ENCODE data around the gene PASD1.
"Not testable (repeated sequence)": the region's sequence is repeated elsewhere in the genome, so short reads cannot be mapped to it uniquely, and the experiment has no call there.

The PASD1 gene

DNA sequence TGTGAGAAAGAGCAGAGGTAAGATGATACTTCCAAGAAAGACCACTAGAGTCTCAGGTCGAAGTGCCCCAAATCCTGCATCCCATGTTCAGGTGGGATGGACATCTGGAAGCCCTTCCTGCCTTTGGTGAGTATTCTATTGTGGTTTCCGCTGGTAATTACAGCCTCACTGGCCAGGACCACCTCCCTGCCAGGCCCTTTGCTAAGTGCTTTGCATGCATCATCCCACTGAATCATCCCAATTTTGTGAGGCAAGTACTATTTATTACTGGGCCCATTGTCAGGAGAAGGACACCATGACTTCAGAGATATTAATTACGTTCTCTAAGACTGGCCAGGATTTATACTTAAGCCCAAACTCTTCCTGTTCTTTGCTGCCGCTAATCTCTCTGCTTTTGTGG, 10.7 kb upstream of the PASD1 start:
- no peak overlapping the region for H3K27ac ChIP-seq (ENCODE audit: low read depth, low read length)
- H3K36me3 ChIP-seq (ENCODE audit: insufficient read depth, low read length): no peaks in the 10 kb centered on the region
- no peak overlapping the region for H2AFZ ChIP-seq (ENCODE audit: low read length, unreplicated experiment)
- H3K27me3 ChIP-seq (ENCODE audit: insufficient read depth, low read length): no peaks in the 10 kb centered on the region
- no peak overlapping the region for H3K4me3 ChIP-seq (ENCODE audit: low read depth, low read length)
- H3K79me2 ChIP-seq (ENCODE audit: control insufficient read depth, insufficient read depth, low read length, unreplicated experiment): no peaks in the 10 kb centered on the region
- H3K4me1 ChIP-seq (ENCODE audit: control insufficient read depth, insufficient read depth, low read length, unreplicated experiment): no peaks in the 10 kb centered on the region

DNA sequence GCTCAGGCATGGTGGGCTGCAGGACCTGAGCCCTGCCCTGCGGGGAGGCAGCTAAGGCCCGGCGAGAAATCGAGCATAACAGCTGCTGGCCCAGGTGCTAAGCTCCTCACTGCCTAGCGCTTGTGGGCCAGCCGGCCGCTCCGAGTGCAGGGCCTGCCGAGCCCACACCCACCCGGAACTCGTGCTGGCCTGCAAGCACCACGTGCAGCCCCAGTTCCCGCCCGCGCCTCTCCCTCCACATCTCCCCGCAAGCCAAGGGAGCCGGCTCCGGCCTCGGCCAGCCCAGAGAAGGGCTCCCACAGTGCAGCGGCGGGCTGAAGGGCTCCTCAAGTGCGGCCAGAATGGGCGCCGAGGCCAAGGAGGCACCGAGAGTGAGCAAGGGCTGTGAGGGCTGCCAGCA, 8.2 kb upstream of the PASD1 start:
- H2AFZ ChIP-seq (ENCODE audit: low read length, unreplicated experiment); H3K4me1 ChIP-seq (ENCODE audit: control insufficient read depth, insufficient read depth, low read length, unreplicated experiment); H3K4me3 ChIP-seq (ENCODE audit: low read depth, low read length); H3K36me3 ChIP-seq (ENCODE audit: insufficient read depth, low read length); H3K79me2 ChIP-seq (ENCODE audit: control insufficient read depth, insufficient read depth, low read length, unreplicated experiment); H3K27me3 ChIP-seq (ENCODE audit: insufficient read depth, low read length); H3K27ac ChIP-seq (ENCODE audit: low read depth, low read length): not testable (repeated sequence)

DNA sequence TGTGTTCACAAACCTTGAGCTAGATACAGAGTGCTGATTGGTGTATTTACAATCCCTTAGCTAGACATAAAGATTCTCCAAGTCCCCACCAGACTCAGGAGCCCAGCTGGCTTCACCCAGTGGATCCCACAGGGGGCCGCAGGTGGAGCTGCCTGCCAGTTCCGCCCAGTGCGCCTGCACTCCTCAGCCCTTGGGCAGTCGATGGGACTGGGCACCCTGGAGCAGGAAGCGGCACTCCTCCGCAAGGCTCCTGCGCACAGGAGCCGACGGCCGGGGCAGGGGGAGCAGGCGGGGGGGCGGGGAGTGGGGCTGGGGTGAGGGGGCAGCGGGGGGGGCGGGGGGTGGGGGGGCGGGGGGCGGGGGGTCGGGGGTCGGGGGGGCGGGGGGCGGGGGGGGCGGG, 990 bp upstream of the PASD1 start:
- not testable (repeated sequence) for H3K4me1 ChIP-seq (ENCODE audit: control insufficient read depth, insufficient read depth, low read length, unreplicated experiment); H2AFZ ChIP-seq (ENCODE audit: low read length, unreplicated experiment); H3K27ac ChIP-seq (ENCODE audit: low read depth, low read length); H3K27me3 ChIP-seq (ENCODE audit: insufficient read depth, low read length); H3K36me3 ChIP-seq (ENCODE audit: insufficient read depth, low read length); H3K79me2 ChIP-seq (ENCODE audit: control insufficient read depth, insufficient read depth, low read length, unreplicated experiment); H3K4me3 ChIP-seq (ENCODE audit: low read depth, low read length)

DNA sequence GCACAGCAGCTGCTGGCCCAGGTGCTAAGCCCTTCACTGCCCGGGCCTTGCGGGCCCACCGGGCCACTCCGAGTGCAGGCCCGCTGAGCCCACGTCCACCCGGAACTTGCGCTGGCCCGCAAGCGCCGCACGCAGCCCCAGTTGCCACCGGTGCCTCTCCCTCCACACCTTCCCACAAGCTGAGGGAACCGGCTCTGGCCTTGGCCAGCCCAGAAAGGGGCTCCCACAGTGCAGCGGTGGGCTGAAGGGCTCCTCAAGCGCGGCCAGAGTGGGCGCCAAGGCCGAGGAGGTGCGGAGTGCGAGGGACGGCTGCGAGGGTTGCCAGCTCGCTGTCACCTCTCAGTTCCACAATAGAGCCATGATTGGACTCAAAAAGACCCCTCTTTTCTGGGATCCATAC, 472 bp upstream of the PASD1 start:
- not testable (repeated sequence) for H3K4me1 ChIP-seq (ENCODE audit: control insufficient read depth, insufficient read depth, low read length, unreplicated experiment); H3K27me3 ChIP-seq (ENCODE audit: insufficient read depth, low read length); H3K36me3 ChIP-seq (ENCODE audit: insufficient read depth, low read length); H3K79me2 ChIP-seq (ENCODE audit: control insufficient read depth, insufficient read depth, low read length, unreplicated experiment); H3K4me3 ChIP-seq (ENCODE audit: low read depth, low read length); H2AFZ ChIP-seq (ENCODE audit: low read length, unreplicated experiment); H3K27ac ChIP-seq (ENCODE audit: low read depth, low read length)

DNA sequence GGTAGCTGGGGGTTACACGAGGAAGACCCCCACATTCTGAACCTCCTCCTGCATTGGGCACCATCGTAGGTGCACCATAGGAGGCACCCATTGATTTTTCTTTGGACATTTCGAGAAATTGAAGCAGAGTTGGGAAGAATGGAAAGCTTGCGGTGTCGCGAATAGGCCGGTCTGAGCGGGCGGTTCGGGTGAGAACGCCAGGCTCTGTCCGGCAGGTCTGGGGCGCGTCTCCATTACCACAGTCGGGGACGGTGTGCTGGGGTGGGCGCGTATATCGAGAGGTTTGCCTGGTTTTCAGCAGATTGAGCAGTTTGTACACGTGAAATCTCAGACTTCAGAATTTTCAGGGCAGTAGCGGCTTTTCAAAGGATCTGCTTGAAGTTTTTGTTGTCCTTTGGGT, 560 bp downstream of the PASD1 start:
- Histone ChIP-seq H3K4me3 (ENCODE audit: low read depth, low read length) (no peak overlapping the region), H3K27ac (ENCODE audit: low read depth, low read length) (no peak overlapping the region), H3K79me2 (ENCODE audit: control insufficient read depth, insufficient read depth, low read length, unreplicated experiment) (no peaks in the 10 kb centered on the region), H3K27me3 (ENCODE audit: insufficient read depth, low read length) (no peaks in the 10 kb centered on the region), H3K36me3 (ENCODE audit: insufficient read depth, low read length) (no peaks in the 10 kb centered on the region), H3K4me1 (ENCODE audit: control insufficient read depth, insufficient read depth, low read length, unreplicated experiment) (no peaks in the 10 kb centered on the region), H2AFZ (ENCODE audit: low read length, unreplicated experiment) (no peak overlapping the region)

DNA sequence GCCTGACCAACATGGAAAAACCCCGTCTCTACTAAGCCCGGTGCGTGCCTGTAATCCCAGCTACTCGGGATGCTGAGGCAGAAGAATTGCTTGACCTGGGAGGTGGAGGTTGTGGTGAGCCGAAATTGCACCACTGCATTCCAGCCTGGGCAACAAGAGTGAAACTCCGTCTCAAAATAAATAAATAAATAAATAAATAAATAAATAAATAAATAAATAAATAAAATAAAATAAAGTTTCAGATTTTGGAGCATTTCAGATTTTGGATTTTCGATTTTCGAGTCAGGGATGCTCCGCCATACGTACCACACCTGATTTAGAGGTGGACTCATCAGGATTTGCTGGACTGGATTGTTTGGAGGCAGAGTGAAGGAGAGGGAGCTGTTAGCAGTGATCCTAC, 3.4 kb downstream of the PASD1 start:
- H2AFZ ChIP-seq (ENCODE audit: low read length, unreplicated experiment); H3K4me1 ChIP-seq (ENCODE audit: control insufficient read depth, insufficient read depth, low read length, unreplicated experiment); H3K27me3 ChIP-seq (ENCODE audit: insufficient read depth, low read length); H3K79me2 ChIP-seq (ENCODE audit: control insufficient read depth, insufficient read depth, low read length, unreplicated experiment); H3K27ac ChIP-seq (ENCODE audit: low read depth, low read length); H3K4me3 ChIP-seq (ENCODE audit: low read depth, low read length); H3K36me3 ChIP-seq (ENCODE audit: insufficient read depth, low read length): not testable (repeated sequence)

DNA sequence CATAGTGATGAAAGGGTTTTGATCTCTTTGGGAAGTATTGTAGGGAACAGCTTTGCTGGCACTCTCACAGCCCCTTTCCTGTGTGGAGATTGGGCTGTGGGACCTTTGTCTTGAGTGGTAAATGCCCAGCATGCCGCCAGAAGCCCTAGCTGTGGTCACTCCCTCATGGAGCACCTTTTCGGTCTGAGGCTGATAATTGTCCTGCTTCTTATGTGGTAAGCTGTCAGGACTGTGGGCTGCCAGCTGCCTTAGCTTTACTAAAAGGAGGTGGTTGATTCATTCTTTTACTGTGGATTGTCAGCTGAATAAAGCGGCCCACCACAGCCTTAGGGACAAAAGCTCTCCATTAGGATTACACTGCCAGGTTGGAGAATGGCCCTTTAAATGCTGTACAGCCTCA, 7.1 kb downstream of the PASD1 start:
- H2AFZ ChIP-seq (ENCODE audit: low read length, unreplicated experiment): no peak overlapping the region
- no peaks in the 10 kb centered on the region for H3K4me1 ChIP-seq (ENCODE audit: control insufficient read depth, insufficient read depth, low read length, unreplicated experiment)
- no peak overlapping the region for H3K27ac ChIP-seq (ENCODE audit: low read depth, low read length)
- H3K79me2 ChIP-seq (ENCODE audit: control insufficient read depth, insufficient read depth, low read length, unreplicated experiment): no peaks in the 10 kb centered on the region
- no peak overlapping the region for H3K4me3 ChIP-seq (ENCODE audit: low read depth, low read length)
- H3K27me3 ChIP-seq (ENCODE audit: insufficient read depth, low read length): no peaks in the 10 kb centered on the region
- no peaks in the 10 kb centered on the region for H3K36me3 ChIP-seq (ENCODE audit: insufficient read depth, low read length)

DNA sequence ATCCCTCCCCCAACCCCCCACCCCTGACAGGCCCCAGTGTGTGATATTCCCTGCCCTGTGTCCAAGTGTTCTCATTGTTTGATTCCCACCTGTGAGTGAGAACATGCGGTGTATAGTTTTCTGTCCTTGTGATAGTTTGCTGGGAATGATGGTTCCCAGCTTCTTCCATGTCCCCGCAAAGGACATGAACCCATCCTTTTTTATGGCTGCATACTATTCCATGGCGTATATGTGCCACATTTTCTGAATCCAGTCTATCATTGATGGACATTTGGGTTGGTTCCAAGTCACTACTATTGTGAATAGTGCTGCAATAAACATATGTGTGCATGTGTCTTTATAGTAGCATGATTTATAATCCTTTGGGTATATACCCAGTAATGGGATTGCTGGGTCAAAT, 29.9 kb downstream of the PASD1 start:
- H3K27me3 ChIP-seq (ENCODE audit: insufficient read depth, low read length): not testable (repeated sequence)

DNA sequence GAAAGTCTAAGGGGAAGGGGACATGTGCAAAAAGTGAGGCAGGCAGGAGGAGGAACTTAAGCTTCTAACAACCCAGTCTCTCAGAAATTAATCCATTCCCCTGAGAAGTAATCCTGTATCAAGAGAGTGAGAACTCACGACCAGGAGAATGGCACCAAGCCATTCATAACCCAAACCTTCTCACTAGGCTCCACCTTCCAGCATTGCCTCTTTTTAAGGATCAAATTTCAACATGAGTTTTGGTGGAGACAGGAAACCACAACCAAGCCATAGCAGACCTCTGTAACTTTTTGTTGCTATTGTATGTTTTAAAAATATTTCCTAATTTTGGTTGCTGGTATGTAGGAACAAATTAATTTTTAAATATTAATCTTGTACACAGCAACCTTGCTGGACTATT, 32.8 kb downstream of the PASD1 start:
- Histone ChIP-seq H3K4me3 (ENCODE audit: low read depth, low read length) (no peak overlapping the region), H3K4me1 (ENCODE audit: control insufficient read depth, insufficient read depth, low read length, unreplicated experiment) (no peaks in the 10 kb centered on the region), H3K27me3 (ENCODE audit: insufficient read depth, low read length) (no peaks in the 10 kb centered on the region), H3K36me3 (ENCODE audit: insufficient read depth, low read length) (no peaks in the 10 kb centered on the region), H3K27ac (ENCODE audit: low read depth, low read length) (no peak overlapping the region), H2AFZ (ENCODE audit: low read length, unreplicated experiment) (no peak overlapping the region), H3K79me2 (ENCODE audit: control insufficient read depth, insufficient read depth, low read length, unreplicated experiment) (no peaks in the 10 kb centered on the region)

More for the DNA sequence above, 29.9 kb downstream of the PASD1 start:
- not testable (repeated sequence) for H3K4me3 ChIP-seq (ENCODE audit: low read depth, low read length); H3K27ac ChIP-seq (ENCODE audit: low read depth, low read length); H2AFZ ChIP-seq (ENCODE audit: low read length, unreplicated experiment); H3K79me2 ChIP-seq (ENCODE audit: control insufficient read depth, insufficient read depth, low read length, unreplicated experiment); H3K36me3 ChIP-seq (ENCODE audit: insufficient read depth, low read length); H3K4me1 ChIP-seq (ENCODE audit: control insufficient read depth, insufficient read depth, low read length, unreplicated experiment)

DNA sequence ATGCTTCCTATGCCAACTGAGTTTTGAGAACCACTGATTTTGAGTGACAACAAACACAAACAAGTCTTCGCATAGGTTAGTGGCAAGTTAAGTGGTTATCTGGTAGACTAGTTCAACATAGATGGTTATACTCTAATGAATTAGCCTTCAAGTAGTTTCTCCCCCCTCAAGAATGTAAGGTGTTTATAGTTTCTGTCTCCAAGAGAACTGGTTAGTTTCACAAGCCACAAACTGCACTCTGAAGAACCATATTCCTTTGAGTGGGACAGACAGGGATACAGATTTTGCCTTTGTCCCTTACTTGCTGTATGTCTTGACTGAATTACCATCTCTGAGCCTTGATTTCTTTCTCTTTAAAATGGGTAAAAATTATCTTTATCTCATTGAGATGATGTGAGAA, 41.5 kb downstream of the PASD1 start:
- H3K4me1 ChIP-seq (ENCODE audit: control insufficient read depth, insufficient read depth, low read length, unreplicated experiment): no peaks in the 10 kb centered on the region

DNA sequence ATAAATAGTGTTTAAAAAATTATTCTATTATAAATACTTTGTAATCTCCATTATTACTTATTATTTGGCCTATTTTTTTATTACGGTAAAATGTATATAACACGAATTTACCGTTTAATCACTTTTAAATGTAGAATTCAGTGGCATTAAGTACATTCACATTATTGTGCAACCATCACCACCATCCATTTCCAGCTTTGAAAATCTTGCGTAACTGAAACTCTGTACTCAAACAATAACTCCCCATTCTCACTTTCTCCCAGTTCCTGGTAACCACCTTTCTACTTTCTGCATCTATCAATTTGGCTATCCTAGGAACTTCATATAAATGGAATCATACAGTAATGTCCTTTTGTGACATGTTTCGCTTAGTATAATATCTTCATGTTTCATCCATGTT, 45.7 kb downstream of the PASD1 start:
- no peaks in the 10 kb centered on the region for H3K27me3 ChIP-seq (ENCODE audit: insufficient read depth, low read length)
- no peaks in the 10 kb centered on the region for H3K79me2 ChIP-seq (ENCODE audit: control insufficient read depth, insufficient read depth, low read length, unreplicated experiment)
- no peak overlapping the region for H3K4me3 ChIP-seq (ENCODE audit: low read depth, low read length)
- no peak overlapping the region for H2AFZ ChIP-seq (ENCODE audit: low read length, unreplicated experiment)
- H3K4me1 ChIP-seq (ENCODE audit: control insufficient read depth, insufficient read depth, low read length, unreplicated experiment): no peaks in the 10 kb centered on the region
- H3K27ac ChIP-seq (ENCODE audit: low read depth, low read length): no peak overlapping the region
- H3K36me3 ChIP-seq (ENCODE audit: insufficient read depth, low read length): no peaks in the 10 kb centered on the region

More for the DNA sequence above, 41.5 kb downstream of the PASD1 start:
- Histone ChIP-seq H3K36me3 (ENCODE audit: insufficient read depth, low read length) (no peaks in the 10 kb centered on the region), H3K27ac (ENCODE audit: low read depth, low read length) (no peak overlapping the region), H3K27me3 (ENCODE audit: insufficient read depth, low read length) (no peaks in the 10 kb centered on the region), H3K4me3 (ENCODE audit: low read depth, low read length) (no peak overlapping the region), H2AFZ (ENCODE audit: low read length, unreplicated experiment) (no peak overlapping the region), H3K79me2 (ENCODE audit: control insufficient read depth, insufficient read depth, low read length, unreplicated experiment) (no peaks in the 10 kb centered on the region)

DNA sequence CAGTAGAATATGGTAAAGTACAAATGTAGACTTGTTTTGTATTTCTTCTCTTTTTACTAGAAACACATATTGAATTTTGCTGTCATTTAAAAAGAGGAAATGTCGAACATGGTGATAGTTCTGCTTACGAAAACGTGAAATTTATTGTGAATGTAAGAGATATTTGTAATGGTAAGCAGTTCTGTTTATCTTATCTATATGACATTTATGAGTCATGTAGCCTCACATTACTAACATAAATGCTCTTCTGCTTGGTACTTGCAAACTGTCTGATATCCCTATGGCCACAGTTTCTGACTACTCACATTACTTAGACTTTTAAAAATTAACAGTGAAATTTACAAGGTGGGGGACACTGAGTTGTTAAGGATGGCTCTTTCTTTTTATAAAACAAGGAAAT, 57.9 kb downstream of the PASD1 start:
- Histone ChIP-seq H3K27ac (ENCODE audit: low read depth, low read length) (no peak overlapping the region), H3K4me1 (ENCODE audit: control insufficient read depth, insufficient read depth, low read length, unreplicated experiment) (no peaks in the 10 kb centered on the region), H3K27me3 (ENCODE audit: insufficient read depth, low read length) (no peaks in the 10 kb centered on the region), H3K4me3 (ENCODE audit: low read depth, low read length) (no peak overlapping the region), H3K79me2 (ENCODE audit: control insufficient read depth, insufficient read depth, low read length, unreplicated experiment) (no peaks in the 10 kb centered on the region), H3K36me3 (ENCODE audit: insufficient read depth, low read length) (no peaks in the 10 kb centered on the region), H2AFZ (ENCODE audit: low read length, unreplicated experiment) (no peak overlapping the region)

Measured in ACC112 (cell line).